ENCODE data around the gene SFMBT2.
A peak's percentile ranks its signal among the peaks of the same experiment; 100 is the strongest.
"Not testable (repeated sequence)": the region's sequence is repeated elsewhere in the genome, so short reads cannot be mapped to it uniquely, and the experiment has no call there.

SFMBT2 gene

DNA sequence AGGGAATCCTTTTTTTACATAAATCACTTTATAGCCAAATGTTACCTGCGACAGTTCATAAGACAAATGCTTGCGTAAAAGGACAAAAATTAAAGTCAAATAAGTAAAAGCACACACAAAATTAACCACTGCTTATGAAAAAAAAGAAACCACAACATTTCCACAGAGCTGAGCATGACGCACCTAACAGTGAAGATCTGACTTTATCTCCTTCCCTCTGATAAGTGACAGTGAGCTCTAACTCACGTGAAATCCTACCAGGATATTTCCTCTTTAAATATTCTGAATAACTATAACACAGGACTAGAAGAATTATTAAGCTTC, 225.5 kb downstream of the SFMBT2 start:
- peak; percentile 40 for DNase-seq
- in situ Hi-C loops (cut with MboI; ENCODE audit: low pct_unique_long_range_greater_than_20kb, low sequenced_read_pairs), result no loop called here

DNA sequence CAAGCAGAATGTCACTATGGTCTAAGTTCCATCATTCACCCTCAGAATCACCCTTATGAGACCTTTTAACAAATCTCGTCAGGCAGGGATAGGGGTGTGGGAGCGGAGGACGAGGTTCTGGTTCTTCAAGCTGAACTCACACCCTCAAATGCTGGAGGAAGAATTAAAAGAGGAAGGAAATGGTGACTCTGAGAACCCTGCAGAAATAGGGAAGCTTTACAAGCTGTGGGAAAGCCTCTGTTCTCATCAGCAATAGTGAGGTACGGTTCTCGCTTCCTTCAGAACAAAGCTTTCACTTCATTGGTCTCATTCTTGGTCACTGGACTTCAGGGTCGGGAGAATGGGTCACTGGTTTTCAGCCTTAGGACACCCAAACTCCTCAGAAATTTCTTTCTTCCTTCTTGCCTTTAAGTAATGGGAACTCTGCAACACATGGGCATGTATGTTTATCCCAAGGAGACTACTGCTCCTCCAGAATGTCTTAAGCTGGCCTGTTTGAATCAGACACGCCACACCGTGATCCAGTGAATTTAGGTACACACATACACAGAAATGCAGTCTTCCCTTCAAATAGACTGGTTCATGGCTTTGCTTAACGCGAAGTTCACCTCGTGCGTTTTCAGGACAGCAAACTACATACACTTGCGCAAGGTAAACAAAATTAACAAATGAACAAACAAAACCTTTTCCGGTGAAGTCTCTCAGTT, 226.0 kb downstream of the SFMBT2 start:
- DNase-seq, result peak; percentile 90

DNA sequence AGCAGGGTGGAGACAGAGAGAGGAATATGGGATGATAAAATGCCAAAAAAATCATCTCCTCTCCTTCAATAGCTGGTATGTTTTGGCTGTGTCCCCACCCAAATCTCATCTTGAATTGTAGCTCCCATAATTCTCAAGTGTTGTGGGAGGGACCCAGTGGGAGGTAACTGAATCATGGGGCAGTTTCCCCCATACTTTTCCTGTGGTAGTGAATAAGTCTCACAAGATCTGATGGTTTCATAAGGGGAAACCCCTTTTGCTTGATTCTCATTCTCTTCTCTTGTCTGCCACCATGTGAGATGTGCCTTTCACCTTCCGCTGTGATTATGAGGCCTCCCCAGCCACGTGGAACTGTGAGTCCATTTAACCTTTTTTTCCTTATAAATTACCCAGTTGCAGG, 226.7 kb downstream of the SFMBT2 start:
- DNase-seq; in situ Hi-C loops (cut with MboI; ENCODE audit: low pct_unique_long_range_greater_than_20kb, low sequenced_read_pairs): not testable (repeated sequence)

More for the DNA sequence above, 226.0 kb downstream of the SFMBT2 start:
- in situ Hi-C loops (cut with MboI; ENCODE audit: low pct_unique_long_range_greater_than_20kb, low sequenced_read_pairs), result no loop called here

DNA sequence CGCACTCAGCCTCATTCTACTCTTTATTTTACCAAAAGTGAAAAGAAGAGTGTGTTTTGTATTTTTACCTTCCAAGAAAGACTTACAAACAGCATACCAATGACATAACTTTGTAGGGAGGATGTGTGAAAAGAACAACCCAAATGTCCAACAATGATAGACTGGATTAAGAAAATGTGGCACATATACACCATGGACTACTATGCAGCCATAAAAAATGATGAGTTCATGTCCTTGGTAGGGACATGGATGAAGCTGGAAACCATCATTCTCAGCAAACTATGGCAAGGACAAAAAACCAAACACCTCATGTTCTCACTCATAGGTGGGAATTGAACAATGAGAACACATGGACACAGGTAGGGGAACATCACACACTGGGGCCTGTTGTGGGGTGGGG, 228.5 kb downstream of the SFMBT2 start:
- in situ Hi-C loops (cut with MboI; ENCODE audit: low pct_unique_long_range_greater_than_20kb, low sequenced_read_pairs); DNase-seq: not testable (repeated sequence)

DNA sequence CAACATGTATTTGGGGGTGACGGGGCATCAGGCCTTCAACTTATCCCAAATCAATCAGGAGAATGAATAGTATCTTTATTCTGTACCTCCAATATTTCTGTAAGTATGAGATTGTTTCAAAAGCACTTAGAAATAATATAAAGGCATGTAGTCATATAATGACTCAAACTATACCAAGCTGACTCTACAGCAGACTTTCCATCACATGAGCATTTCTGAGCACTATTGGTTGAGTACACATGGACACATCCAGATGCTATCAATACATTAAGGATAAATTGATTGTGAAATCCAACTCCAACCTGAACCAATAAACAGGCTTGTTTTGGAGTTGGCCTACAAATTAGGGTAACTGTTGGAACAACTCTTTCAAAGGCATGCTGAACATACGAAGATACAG, 229.4 kb downstream of the SFMBT2 start:
- no peak for DNase-seq
- in situ Hi-C loops (cut with MboI; ENCODE audit: low pct_unique_long_range_greater_than_20kb, low sequenced_read_pairs), result no loop called here

DNA sequence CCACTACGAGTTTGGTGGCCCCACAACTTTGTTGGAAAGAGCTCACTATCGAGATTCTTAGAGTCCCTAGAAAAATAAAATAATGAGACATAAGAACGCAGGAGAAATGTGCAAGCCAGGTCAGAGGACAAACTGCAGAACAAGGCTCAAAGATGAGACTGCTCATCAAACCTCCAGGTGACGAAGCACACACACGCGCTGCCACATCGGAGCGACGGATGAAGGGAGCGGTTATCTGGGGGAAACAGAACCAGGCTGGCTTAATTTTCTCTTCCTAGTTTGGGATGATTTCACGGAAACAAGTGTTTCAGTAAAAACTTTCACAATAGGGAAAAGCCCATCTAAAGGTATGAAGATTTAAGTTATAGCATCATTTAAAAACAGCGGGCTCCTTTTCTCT, 231.3 kb downstream of the SFMBT2 start:
- DNase-seq, result no peak
- in situ Hi-C loops (cut with MboI; ENCODE audit: low pct_unique_long_range_greater_than_20kb, low sequenced_read_pairs), result no loop called here

DNA sequence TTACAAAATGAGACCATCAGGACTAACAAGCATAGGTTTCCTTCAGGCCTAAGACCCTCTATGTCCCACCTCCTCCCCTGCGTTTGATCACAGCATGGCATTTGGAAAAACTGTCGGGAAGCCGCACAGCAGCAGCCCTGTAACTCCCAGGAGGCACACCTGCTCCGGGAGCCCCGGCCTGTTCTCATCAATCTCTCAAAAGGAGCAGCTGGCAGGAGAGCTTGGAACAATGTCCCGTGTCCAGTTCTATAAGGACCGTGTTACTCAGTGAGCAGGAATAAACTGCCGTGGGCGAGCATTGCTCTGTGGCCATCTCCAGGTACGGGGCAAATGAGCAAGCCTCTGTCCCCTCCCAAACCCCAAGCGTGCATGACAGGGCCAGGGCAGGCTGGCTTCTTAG, 236.9 kb downstream of the SFMBT2 start:
- in situ Hi-C loops (cut with MboI; ENCODE audit: low pct_unique_long_range_greater_than_20kb, low sequenced_read_pairs), result no loop called here
- DNase-seq, result no peak

GRCh38 chr10:7171825-7172224, 239.0 kb downstream of the SFMBT2 start:
- in situ Hi-C loops (cut with MboI; ENCODE audit: low pct_unique_long_range_greater_than_20kb, low sequenced_read_pairs), result no loop called here
- no peak for DNase-seq

- no peak for DNase-seq
- in situ Hi-C loops (cut with MboI; ENCODE audit: low pct_unique_long_range_greater_than_20kb, low sequenced_read_pairs), result no loop called here
Measured at GRCh38 chr10:7170626-7171322, 240.1 kb downstream of the SFMBT2 start.

DNA sequence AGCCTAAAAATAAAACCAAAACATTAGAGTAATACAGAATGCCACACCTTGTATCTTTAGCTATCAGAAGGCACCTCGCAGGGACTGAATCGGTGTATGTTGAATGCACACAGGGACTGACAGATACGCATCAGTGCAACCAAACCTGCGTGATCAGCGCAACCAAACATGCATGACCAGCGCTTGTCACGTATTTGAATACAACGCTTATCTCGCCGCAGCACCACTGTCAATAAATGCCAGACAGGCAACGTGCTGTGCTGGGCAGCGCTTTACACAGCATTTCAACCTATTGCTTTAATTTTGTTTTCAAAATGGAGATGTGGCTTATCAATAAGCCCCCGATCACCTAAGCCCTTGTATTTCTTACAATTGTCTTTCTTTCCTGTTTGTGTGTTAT, 242.4 kb downstream of the SFMBT2 start:
- no peak for DNase-seq
- in situ Hi-C loops (cut with MboI; ENCODE audit: low pct_unique_long_range_greater_than_20kb, low sequenced_read_pairs), result no loop called here

GRCh38 chr10:7165500-7166177, 245.2 kb downstream of the SFMBT2 start:
- DNase-seq, result no peak
- in situ Hi-C loops (cut with MboI; ENCODE audit: low pct_unique_long_range_greater_than_20kb, low sequenced_read_pairs), result no loop called here

DNA sequence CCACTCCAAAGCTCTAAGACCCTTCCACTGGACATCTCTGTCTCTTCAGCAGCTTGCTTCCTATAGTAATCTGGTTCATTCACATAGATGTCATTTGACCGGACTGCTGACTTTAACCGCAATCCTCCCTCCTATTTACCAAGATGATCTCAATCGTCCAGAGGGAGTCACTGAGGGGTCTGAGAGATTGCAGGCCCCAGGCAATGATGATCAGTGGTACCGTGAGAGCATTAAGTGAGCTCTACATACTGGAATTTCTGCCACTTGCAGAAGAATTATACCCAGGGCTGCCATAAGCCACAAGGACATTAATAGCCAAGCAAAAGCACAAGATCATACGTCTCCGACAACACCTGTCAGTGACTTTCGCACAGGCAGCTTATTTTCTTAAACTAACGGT, 245.9 kb downstream of the SFMBT2 start:
- in situ Hi-C loops (cut with MboI; ENCODE audit: low pct_unique_long_range_greater_than_20kb, low sequenced_read_pairs), result no loop called here

DNA sequence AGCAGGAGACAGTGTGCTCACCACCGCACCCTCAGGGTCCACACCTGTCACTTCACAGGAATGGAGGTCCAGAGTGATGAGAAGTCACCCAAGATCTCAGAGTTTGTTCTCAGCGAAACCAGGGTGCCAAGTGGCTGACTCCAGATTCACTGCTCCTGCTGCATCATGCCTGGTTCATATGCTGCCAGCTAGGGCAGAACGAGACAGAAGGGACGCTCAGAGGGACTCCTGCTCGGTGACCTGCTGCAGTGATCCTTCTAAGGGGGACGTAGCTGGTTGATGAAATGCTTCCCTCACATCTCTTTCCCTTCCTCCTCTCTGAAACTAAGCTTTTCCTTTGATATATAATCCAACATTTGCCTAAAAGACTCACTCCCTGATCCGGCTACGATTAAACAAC, 248.5 kb downstream of the SFMBT2 start:
- in situ Hi-C loops (cut with MboI; ENCODE audit: low pct_unique_long_range_greater_than_20kb, low sequenced_read_pairs), result no loop called here
- DNase-seq, result no peak

More for the DNA sequence above, 245.9 kb downstream of the SFMBT2 start:
- DNase-seq, result no peak

DNA sequence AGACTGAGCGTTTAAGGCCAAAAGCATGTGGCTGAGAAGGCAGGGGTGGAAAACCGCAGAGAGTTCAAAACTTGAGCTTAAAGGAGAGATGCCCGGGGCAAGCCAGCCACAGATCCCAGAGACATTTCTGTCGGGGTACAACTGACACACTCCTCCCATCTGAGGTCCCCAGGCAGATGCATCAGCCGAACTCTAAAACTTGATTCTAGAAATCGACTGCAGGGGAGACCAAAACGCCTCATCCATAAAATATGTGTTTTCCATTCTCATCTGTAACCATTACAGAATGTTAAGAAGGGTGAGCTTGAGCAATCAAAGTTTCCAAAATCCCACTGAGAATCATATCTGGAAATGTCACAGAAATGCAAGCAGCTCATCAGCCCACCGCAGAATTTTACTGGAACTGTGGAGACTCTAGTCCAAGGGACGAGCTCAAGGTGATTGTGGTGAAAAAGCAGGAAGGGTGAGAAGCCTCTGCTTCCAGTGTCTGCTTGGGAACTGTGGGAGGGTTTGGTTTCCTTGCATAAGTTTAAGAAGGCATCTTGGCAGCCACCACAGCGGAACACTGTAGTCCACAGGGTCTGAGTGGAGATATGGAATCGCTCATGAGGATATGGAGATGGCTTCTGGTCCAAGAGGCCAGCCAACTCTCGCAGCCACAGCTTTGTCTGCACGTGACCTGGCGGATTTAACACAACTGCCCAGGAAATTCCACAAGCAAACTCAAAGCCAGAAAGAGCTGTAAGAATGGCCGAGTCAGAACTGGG, 249.2 kb downstream of the SFMBT2 start:
- no peak for DNase-seq
- in situ Hi-C loops (cut with MboI; ENCODE audit: low pct_unique_long_range_greater_than_20kb, low sequenced_read_pairs), result no loop called here

DNA sequence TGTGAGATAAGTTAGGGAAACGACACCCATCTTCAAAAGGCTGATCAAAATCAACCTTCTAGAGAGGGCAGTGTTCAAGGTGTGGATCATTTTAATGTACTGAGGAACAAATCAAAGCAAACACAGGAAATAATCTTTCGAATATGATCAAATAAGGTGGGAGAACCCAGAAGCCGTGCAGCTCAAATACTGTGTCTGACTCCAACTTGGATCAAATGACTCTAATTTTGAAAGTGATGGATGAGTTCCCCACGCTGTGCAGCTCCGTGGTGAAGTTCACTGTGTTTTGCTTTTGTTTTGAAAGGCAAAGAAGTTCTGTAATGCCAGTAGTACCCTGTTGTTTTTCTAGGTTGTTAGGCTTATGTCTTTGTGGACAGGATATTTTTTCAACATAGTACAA, 250.9 kb downstream of the SFMBT2 start:
- in situ Hi-C loops (cut with MboI; ENCODE audit: low pct_unique_long_range_greater_than_20kb, low sequenced_read_pairs), result no loop called here
- DNase-seq, result no peak

- no peak for DNase-seq
- in situ Hi-C loops (cut with MboI; ENCODE audit: low pct_unique_long_range_greater_than_20kb, low sequenced_read_pairs), result no loop called here
Measured at GRCh38 chr10:7159517-7159916, 251.3 kb downstream of the SFMBT2 start.

GRCh38 chr10:7157091-7157490, 253.7 kb downstream of the SFMBT2 start:
- in situ Hi-C loops (cut with MboI; ENCODE audit: low pct_unique_long_range_greater_than_20kb, low sequenced_read_pairs), result no loop called here
- DNase-seq, result peak; percentile 51

- DNase-seq, result no peak
- in situ Hi-C loops (cut with MboI; ENCODE audit: low pct_unique_long_range_greater_than_20kb, low sequenced_read_pairs), result no loop called here
Measured at GRCh38 chr10:7153750-7154149, 257.1 kb downstream of the SFMBT2 start.

DNA sequence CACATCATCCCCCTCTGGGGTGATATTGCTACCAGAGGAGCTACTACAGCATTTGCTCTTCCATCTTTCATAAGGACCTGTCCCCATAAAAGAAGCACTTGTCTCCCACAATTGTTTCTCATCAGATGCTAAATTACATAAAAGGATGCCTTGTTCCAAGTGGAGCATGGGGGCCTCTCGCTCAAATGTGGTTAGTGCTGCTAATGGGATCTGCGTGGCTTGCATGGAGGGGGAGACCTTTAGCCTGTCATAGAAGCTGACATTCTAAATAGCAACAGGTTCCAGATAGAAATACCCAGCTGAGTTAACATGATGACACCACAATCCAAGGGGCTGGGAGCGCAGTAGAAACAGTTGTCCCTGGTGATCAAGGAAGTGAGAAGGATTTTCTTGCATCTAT, 257.9 kb downstream of the SFMBT2 start:
- no peak for DNase-seq
- in situ Hi-C loops (cut with MboI; ENCODE audit: low pct_unique_long_range_greater_than_20kb, low sequenced_read_pairs), result no loop called here

GRCh38 chr10:7152341-7152740, 258.5 kb downstream of the SFMBT2 start:
- no peak for DNase-seq
- in situ Hi-C loops (cut with MboI; ENCODE audit: low pct_unique_long_range_greater_than_20kb, low sequenced_read_pairs), result no loop called here
